HUES64 (cell line): ENCODE measurements around the gene LACTB.

Experiments
- H3K27ac ChIP-seq: 2 replicates; pipeline ENCODE4 v1.7.0; 2013; ENCODE audit warnings: low read depth, low read length, inconsistent platforms
- H3K27me3 ChIP-seq: 2 replicates; pipeline ENCODE4 v1.6.1; 2013; ENCODE audit warnings: mild to moderate bottlenecking, low read length; ENCODE audit not compliant: insufficient read depth
- H3K36me3 ChIP-seq: 2 replicates; pipeline ENCODE4 v1.6.1; 2013; ENCODE audit warnings: mild to moderate bottlenecking, low read length; ENCODE audit not compliant: insufficient read depth
- H3K4me1 ChIP-seq: 2 replicates; pipeline ENCODE4 v1.6.1; 2013; ENCODE audit warnings: mild to moderate bottlenecking, low read length, moderate library complexity; ENCODE audit not compliant: insufficient read depth
- H3K4me3 ChIP-seq: 2 replicates; pipeline ENCODE4 v1.5.1; 2013; ENCODE audit warnings: mild to moderate bottlenecking, low read length, moderate library complexity
- H3K9ac ChIP-seq: 2 replicates; pipeline ENCODE4 v1.6.1; 2013; ENCODE audit warnings: mild to moderate bottlenecking, low read depth, low read length
- H3K9me3 ChIP-seq: 2 replicates; pipeline ENCODE4 v1.6.1; 2013; ENCODE audit warnings: low read depth, low read length; ENCODE audit not compliant: insufficient read depth
- WGBS: fragments of 150-250, 120-280 bp; methylation state at CpG from one replicate; pipeline ENCODE4 v1.1.7; 2013; ENCODE audit warnings: missing lambda C conversion rate; 5-methylcytosine and 5-hydroxymethylcytosine counted together

LACTB gene

GRCh38 chr15:63180746-63181145, 59.1 kb downstream of the LACTB start:
- Histone ChIP-seq H3K9me3 (no peaks in the 10 kb centered on the region), H3K27ac (no peak overlapping the region), H3K4me3 (no peak overlapping the region), H3K36me3 (no peaks in the 10 kb centered on the region), H3K9ac (no peak overlapping the region), H3K4me1 (no peaks in the 10 kb centered on the region), H3K27me3 (no peaks in the 10 kb centered on the region)
- WGBS, result 93% methylated on average over 1 of the region's 2 CpGs

GRCh38 chr15:63181648-63182047, 60.0 kb downstream of the LACTB start:
- no peak overlapping the region for H3K9ac ChIP-seq
- no peak overlapping the region for H3K4me3 ChIP-seq
- no peaks in the 10 kb centered on the region for H3K27me3 ChIP-seq
- no peaks in the 10 kb centered on the region for H3K9me3 ChIP-seq
- no peaks in the 10 kb centered on the region for H3K36me3 ChIP-seq
- H3K4me1 ChIP-seq, result no peaks in the 10 kb centered on the region
- 96% methylated on average over 2 of the region's 2 CpGs for WGBS
- no peak overlapping the region for H3K27ac ChIP-seq

- no peak overlapping the region for H3K9ac ChIP-seq
- H3K27ac ChIP-seq, result no peak overlapping the region
- no peak overlapping the region for H3K4me3 ChIP-seq
- H3K9me3 ChIP-seq, result no peaks in the 10 kb centered on the region
- peaks cover 8% of the 10 kb centered on the region for H3K4me1 ChIP-seq
- 83% methylated on average over 2 of the region's 2 CpGs for WGBS
- no peaks in the 10 kb centered on the region for H3K27me3 ChIP-seq
- no peaks in the 10 kb centered on the region for H3K36me3 ChIP-seq
Observed at GRCh38 chr15:63185206-63185605, 63.5 kb downstream of the LACTB start.

GRCh38 chr15:63186065-63186464, 64.4 kb downstream of the LACTB start:
- Histone ChIP-seq H3K4me3 (no peak overlapping the region), H3K36me3 (no peaks in the 10 kb centered on the region), H3K4me1 (peaks cover 17% of the 10 kb centered on the region), H3K27me3 (no peaks in the 10 kb centered on the region), H3K9me3 (no peaks in the 10 kb centered on the region), H3K9ac (no peak overlapping the region), H3K27ac (no peak overlapping the region)
- 95% methylated on average over 2 of the region's 2 CpGs for WGBS

- H3K36me3 ChIP-seq, result no peaks in the 10 kb centered on the region
- no peak overlapping the region for H3K27ac ChIP-seq
- H3K4me3 ChIP-seq, result no peak overlapping the region
- H3K9ac ChIP-seq, result no peak overlapping the region
- 83% methylated on average over 5 of the region's 5 CpGs for WGBS
- peaks cover 26% of the 10 kb centered on the region for H3K4me1 ChIP-seq
- H3K27me3 ChIP-seq, result no peaks in the 10 kb centered on the region
- H3K9me3 ChIP-seq, result no peaks in the 10 kb centered on the region
Observed at GRCh38 chr15:63187589-63188226, 66.0 kb downstream of the LACTB start.

GRCh38 chr15:63188247-63188925, 66.7 kb downstream of the LACTB start:
- Histone ChIP-seq H3K9me3 (no peaks in the 10 kb centered on the region), H3K27ac (peak overlapping the region; percentile 75)
- WGBS, result 47% methylated on average over 9 of the region's 10 CpGs

GRCh38 chr15:63188926-63189871, 67.5 kb downstream of the LACTB start, which contains the start of gene RAB8B:
Gene RAB8B, plus strand, starts transcription at chr15:63189606. Its CDS starts 19 bp downstream, at chr15:63189625.
- peak within 1 kb of the TSS; percentile 89 for H3K9ac ChIP-seq
- under 1% methylated on average over 77 of the region's 77 CpGs for WGBS
- H3K4me3 ChIP-seq, result peak within 1 kb of the TSS; percentile 96

More at GRCh38 chr15:63188247-63188925, 66.7 kb downstream of the LACTB start:
- H3K9ac ChIP-seq, result peak overlapping the region; percentile 89
- peak overlapping the region; percentile 96 for H3K4me3 ChIP-seq
- H3K4me1 ChIP-seq, result peaks cover 27% of the 10 kb centered on the region
- H3K27me3 ChIP-seq, result no peaks in the 10 kb centered on the region
- H3K36me3 ChIP-seq, result no peaks in the 10 kb centered on the region

GRCh38 chr15:63189941-63190768, 68.5 kb downstream of the LACTB start:
- no peaks in the 10 kb centered on the region for H3K9me3 ChIP-seq
- peaks cover 38% of the 10 kb centered on the region for H3K4me1 ChIP-seq
- peak overlapping the region; percentile 62; the same call in 1 of the 2 replicates for H3K9ac ChIP-seq
- no peaks in the 10 kb centered on the region for H3K36me3 ChIP-seq
- H3K27ac ChIP-seq, result no peak overlapping the region
- peak overlapping the region; percentile 96 for H3K4me3 ChIP-seq
- WGBS, result 17% methylated on average over 10 of the region's 10 CpGs
- no peaks in the 10 kb centered on the region for H3K27me3 ChIP-seq

More at GRCh38 chr15:63188926-63189871, 67.5 kb downstream of the LACTB start, which contains the start of gene RAB8B:
- Histone ChIP-seq H3K36me3 (no peaks in the 10 kb centered on the region), H3K4me1 (peaks cover 35% of the 10 kb centered on the region), H3K27me3 (no peaks in the 10 kb centered on the region), H3K9me3 (no peaks in the 10 kb centered on the region), H3K27ac (peak within 1 kb of the TSS; percentile 75)

- Histone ChIP-seq H3K9me3 (no peaks in the 10 kb centered on the region), H3K27me3 (no peaks in the 10 kb centered on the region), H3K4me3 (peak overlapping the region; percentile 96), H3K36me3 (no peaks in the 10 kb centered on the region), H3K4me1 (peaks cover 46% of the 10 kb centered on the region), H3K9ac (no peak overlapping the region), H3K27ac (no peak overlapping the region)
- 82% methylated on average over 3 of the region's 3 CpGs for WGBS
Observed at GRCh38 chr15:63190769-63191649, 69.3 kb downstream of the LACTB start.
